ENCODE results near the gene HEATR1.

The HEATR1 gene

GRCh38 chr1:236552901-236553300 is 51.4 kb downstream of the HEATR1 start:
- peaks cover 4% of the 10 kb centered on the region; the same call in 1 of the 2 replicates for H4K20me1 ChIP-seq (ENCODE audit: insufficient read depth, low read length)
- no peaks in the 10 kb centered on the region for H3K27me3 ChIP-seq (ENCODE audit: low read depth, low read length)
- no peaks in the 10 kb centered on the region for H3K79me2 ChIP-seq (ENCODE audit: low read length)
- no peak overlapping the region for H2AFZ ChIP-seq (ENCODE audit: low read depth, low read length)
- no peak overlapping the region for H3K27ac ChIP-seq (ENCODE audit: low read length)
- H3K9me3 ChIP-seq (ENCODE audit: insufficient read depth, low read length) = no peaks in the 10 kb centered on the region
- H3K4me3 ChIP-seq (ENCODE audit: low read length) = no peak overlapping the region
- H3K9ac ChIP-seq (ENCODE audit: low read length) = no peak overlapping the region
- TF ChIP-seq EZH2phosphoT487 (IDR thresholded peaks at IDR 0.05; ENCODE audit: low read depth) (no peak), CTCF (IDR thresholded peaks at IDR 0.05; ENCODE audit: low read depth, low read length) (no peak)
- no peaks in the 10 kb centered on the region for H3K4me1 ChIP-seq (ENCODE audit: low read length)
- no peak overlapping the region for H3K4me2 ChIP-seq (ENCODE audit: low read length)
- H3K36me3 ChIP-seq (replicated peaks; ENCODE audit: low read depth, low read length) = peaks cover 84% of the 10 kb centered on the region

GRCh38 chr1:236552096-236552495 is 52.2 kb downstream of the HEATR1 start:
- Histone ChIP-seq H3K4me2 (ENCODE audit: low read length) (no peak overlapping the region), H3K9ac (ENCODE audit: low read length) (no peak overlapping the region), H3K27me3 (ENCODE audit: low read depth, low read length) (no peaks in the 10 kb centered on the region), H3K9me3 (ENCODE audit: insufficient read depth, low read length) (no peaks in the 10 kb centered on the region), H3K27ac (ENCODE audit: low read length) (no peak overlapping the region), H2AFZ (ENCODE audit: low read depth, low read length) (no peak overlapping the region), H3K36me3 (replicated peaks; ENCODE audit: low read depth, low read length) (peaks cover 86% of the 10 kb centered on the region), H3K4me3 (ENCODE audit: low read length) (no peak overlapping the region), H4K20me1 (ENCODE audit: insufficient read depth, low read length) (peaks cover 4% of the 10 kb centered on the region; the same call in 1 of the 2 replicates), H3K79me2 (ENCODE audit: low read length) (no peaks in the 10 kb centered on the region), H3K4me1 (ENCODE audit: low read length) (no peaks in the 10 kb centered on the region)
- TF ChIP-seq EZH2phosphoT487 (IDR thresholded peaks at IDR 0.05; ENCODE audit: low read depth) (no peak), CTCF (IDR thresholded peaks at IDR 0.05; ENCODE audit: low read depth, low read length) (no peak)

- Histone ChIP-seq H3K4me2 (ENCODE audit: low read length) (no peak overlapping the region), H2AFZ (ENCODE audit: low read depth, low read length) (no peak overlapping the region), H3K27ac (ENCODE audit: low read length) (no peak overlapping the region), H3K79me2 (ENCODE audit: low read length) (no peaks in the 10 kb centered on the region), H3K9ac (ENCODE audit: low read length) (no peak overlapping the region), H3K4me1 (ENCODE audit: low read length) (no peaks in the 10 kb centered on the region), H3K36me3 (replicated peaks; ENCODE audit: low read depth, low read length) (peaks cover 87% of the 10 kb centered on the region), H3K27me3 (ENCODE audit: low read depth, low read length) (no peaks in the 10 kb centered on the region), H3K4me3 (ENCODE audit: low read length) (no peak overlapping the region), H4K20me1 (ENCODE audit: insufficient read depth, low read length) (peaks cover 4% of the 10 kb centered on the region; the same call in 1 of the 2 replicates), H3K9me3 (ENCODE audit: insufficient read depth, low read length) (no peaks in the 10 kb centered on the region)
- TF ChIP-seq EZH2phosphoT487 (IDR thresholded peaks at IDR 0.05; ENCODE audit: low read depth) (no peak), CTCF (IDR thresholded peaks at IDR 0.05; ENCODE audit: low read depth, low read length) (no peak)
Measured at GRCh38 chr1:236550961-236551851, 53.1 kb downstream of the HEATR1 start.

GRCh38 chr1:236548452-236548851 is 55.9 kb downstream of the HEATR1 start:
- Histone ChIP-seq H3K9me3 (ENCODE audit: insufficient read depth, low read length) (no peaks in the 10 kb centered on the region), H3K27ac (ENCODE audit: low read length) (no peak overlapping the region), H4K20me1 (ENCODE audit: insufficient read depth, low read length) (peaks cover 4% of the 10 kb centered on the region; the same call in 1 of the 2 replicates), H3K79me2 (ENCODE audit: low read length) (no peaks in the 10 kb centered on the region), H3K9ac (ENCODE audit: low read length) (no peak overlapping the region), H3K36me3 (replicated peaks; ENCODE audit: low read depth, low read length) (peaks cover 89% of the 10 kb centered on the region), H3K4me1 (ENCODE audit: low read length) (no peaks in the 10 kb centered on the region), H3K27me3 (ENCODE audit: low read depth, low read length) (no peaks in the 10 kb centered on the region), H3K4me2 (ENCODE audit: low read length) (no peak overlapping the region), H3K4me3 (ENCODE audit: low read length) (no peak overlapping the region), H2AFZ (ENCODE audit: low read depth, low read length) (no peak overlapping the region)
- no peak for TF ChIP-seq CTCF (IDR thresholded peaks at IDR 0.05; ENCODE audit: low read depth, low read length)
- no peak for TF ChIP-seq EZH2phosphoT487 (IDR thresholded peaks at IDR 0.05; ENCODE audit: low read depth)

Measured in OCI-LY3 (cell line).